GM19240 (cell line): ENCODE results near the gene TYW1.
"Not testable (repeated sequence)": the region's sequence is repeated elsewhere in the genome, so short reads cannot be mapped to it uniquely, and the experiment has no call there.

ENCODE experiments used
- DNase-seq: peaks from one replicate; pipeline ENCODE4 v3.0.0; 2011; ENCODE audit warnings: low spot score; ENCODE audit not compliant: insufficient read length

Gene TYW1, protein sequence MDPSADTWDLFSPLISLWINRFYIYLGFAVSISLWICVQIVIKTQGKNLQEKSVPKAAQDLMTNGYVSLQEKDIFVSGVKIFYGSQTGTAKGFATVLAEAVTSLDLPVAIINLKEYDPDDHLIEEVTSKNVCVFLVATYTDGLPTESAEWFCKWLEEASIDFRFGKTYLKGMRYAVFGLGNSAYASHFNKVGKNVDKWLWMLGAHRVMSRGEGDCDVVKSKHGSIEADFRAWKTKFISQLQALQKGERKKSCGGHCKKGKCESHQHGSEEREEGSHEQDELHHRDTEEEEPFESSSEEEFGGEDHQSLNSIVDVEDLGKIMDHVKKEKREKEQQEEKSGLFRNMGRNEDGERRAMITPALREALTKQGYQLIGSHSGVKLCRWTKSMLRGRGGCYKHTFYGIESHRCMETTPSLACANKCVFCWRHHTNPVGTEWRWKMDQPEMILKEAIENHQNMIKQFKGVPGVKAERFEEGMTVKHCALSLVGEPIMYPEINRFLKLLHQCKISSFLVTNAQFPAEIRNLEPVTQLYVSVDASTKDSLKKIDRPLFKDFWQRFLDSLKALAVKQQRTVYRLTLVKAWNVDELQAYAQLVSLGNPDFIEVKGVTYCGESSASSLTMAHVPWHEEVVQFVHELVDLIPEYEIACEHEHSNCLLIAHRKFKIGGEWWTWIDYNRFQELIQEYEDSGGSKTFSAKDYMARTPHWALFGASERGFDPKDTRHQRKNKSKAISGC

DNA sequence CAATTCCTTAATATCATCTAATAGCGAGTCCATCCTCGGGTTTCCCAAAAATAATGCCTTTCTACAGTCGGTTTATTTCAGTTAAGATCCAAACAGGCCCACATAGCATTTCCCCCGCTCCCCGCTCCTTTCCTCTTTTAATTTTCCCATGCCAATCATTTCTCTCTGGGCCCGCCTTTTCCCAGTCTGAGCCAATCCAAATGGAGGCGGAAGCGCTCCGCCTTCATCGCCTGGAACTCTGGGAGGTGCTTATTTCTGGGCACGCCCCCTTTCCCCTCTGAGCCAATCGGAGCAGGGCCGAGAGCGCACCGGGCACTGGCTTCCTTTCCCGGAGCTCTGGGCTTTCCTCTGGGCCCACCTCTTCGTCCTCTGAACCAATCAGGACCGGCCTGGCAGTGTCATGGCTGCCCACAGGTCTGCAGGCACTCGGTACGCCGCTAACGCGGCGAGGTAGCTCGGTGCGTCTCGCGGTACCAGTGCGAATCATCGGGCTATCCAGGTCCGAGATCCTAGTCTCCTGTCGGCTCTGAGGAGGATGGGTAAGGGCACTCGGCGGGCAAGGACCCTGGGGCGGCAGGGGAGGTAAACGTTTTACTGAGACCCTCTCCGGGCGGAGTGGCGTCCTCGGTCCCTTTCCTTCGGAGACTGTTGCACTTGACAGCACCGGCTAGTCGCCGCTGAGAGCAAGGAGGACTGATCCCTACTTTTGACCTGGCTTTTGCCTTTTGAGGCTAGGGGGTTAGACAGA lies at the start of gene TYW1:
Gene TYW1, plus strand, starts transcription at position 390 of the 748 bp plus-strand sequence. Its CDS starts 146 bp downstream, at position 536.
- not testable (repeated sequence) for DNase-seq

DNA sequence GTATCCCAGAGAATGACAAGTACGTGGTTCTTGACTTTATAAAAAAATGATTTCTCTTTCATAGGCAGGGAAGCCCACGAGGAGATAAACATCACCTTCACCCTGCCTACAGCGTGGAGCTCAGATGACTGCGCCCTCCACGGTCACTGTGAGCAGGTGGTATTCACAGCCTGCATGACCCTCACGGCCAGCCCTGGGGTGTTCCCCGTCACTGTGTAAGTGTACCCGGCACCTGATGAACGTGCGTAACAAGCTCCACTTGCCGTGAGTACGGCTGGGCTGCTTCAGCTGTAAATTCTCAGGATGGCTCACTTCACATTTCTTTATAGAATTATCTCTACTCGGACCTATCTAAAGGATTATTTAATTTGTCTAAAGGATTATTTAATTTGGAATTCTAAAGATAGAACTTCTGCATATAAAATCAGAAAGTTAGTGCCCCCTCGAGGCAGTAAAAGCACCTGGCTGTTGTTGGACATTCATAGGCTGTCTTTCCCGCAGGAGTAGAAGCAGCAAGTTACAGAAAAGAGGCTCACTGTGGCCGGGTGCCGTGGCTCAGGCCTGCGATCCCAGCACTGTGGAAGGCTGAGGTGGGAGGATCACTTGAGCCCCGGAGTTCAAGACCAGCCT lies 48.0 kb upstream of the TYW1 start:
- DNase-seq: no peak

DNA sequence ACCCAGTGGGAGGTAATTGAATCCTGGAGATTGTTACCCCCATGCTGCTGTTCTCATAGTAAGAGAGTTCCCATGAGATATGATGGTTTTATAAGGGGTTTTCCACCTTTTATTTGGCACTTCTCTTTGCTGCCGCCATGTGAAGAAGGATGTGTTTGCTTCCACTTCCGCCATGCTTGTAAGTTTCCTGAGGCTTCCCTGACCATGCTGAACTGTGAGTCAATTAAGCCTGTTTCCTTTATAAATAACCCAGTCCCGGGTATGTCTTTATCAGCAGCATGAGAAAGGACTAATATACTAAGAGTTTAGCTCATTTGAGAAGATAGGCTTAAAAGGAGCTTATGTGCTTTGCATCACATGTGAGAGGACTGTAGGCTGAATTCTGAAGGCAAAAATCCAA lies 46.3 kb upstream of the TYW1 start:
- no peak for DNase-seq

DNA sequence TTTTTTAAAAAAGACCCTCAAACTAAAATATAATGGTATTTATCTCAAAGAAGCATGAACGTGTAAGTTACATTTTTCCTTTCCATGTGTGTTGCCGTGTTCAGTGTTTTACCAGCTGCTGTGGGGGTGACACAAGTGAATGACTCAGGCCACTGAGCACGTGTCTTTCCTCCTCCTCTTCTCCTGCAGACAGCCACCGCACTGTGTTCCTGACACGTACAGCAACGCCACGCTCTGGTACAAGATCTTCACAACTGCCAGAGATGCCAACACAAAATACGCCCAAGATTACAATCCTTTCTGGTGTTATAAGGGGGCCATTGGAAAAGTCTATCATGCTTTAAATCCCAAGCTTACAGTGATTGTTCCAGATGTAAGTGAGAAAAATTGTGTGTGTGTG lies 45.9 kb upstream of the TYW1 start:
- DNase-seq: no peak

DNA sequence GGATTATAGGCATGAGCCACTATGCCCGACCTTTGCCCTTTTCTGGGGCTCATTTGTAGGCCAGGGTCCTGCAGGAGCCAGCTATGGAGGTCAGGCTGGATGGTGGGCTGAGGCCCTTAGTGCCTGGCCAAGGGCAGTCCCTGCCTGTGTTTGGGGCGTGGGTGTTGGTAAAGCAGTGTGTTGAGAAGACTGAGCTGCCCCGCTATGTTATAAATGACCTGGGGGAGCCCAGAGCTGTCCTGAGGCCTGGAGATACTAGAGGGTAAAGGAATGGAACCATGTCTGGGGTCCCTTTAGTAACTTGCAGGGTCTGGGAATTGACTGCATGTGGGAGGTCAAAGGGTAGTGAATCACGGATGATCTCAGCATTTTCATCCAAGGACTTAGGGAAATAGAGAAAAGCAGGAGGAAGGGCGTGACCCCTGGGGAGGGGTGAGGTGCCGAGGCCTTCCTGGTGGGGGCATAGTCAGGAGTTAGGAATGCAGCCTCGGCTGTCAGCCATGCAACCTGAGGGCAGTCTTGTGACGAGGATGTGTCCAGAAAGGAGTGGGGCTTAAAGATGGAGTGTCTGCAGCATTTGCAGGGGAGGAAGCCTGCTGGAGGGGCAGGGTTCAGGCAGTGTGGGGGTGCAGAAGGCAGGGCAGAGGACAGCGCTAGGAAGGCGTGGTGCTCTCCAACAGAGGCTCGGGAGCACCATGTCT lies 44.1 kb upstream of the TYW1 start:
- DNase-seq: no peak

DNA sequence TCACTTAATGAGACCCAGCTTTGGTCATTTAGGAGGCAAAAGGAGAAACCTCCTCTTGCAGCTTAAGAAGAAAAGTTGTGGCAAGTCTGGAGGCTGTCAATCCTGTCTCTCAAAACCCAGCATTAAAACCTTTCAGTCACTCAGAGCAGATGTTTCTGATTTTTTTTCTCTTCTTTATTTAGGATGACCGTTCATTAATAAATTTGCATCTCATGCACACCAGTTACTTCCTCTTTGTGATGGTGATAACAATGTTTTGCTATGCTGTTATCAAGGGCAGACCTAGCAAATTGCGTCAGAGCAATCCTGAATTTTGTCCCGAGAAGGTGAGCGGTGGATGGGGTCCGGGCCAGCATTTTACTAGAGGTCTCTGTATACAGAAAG lies 43.6 kb upstream of the TYW1 start:
- no peak for DNase-seq

DNA sequence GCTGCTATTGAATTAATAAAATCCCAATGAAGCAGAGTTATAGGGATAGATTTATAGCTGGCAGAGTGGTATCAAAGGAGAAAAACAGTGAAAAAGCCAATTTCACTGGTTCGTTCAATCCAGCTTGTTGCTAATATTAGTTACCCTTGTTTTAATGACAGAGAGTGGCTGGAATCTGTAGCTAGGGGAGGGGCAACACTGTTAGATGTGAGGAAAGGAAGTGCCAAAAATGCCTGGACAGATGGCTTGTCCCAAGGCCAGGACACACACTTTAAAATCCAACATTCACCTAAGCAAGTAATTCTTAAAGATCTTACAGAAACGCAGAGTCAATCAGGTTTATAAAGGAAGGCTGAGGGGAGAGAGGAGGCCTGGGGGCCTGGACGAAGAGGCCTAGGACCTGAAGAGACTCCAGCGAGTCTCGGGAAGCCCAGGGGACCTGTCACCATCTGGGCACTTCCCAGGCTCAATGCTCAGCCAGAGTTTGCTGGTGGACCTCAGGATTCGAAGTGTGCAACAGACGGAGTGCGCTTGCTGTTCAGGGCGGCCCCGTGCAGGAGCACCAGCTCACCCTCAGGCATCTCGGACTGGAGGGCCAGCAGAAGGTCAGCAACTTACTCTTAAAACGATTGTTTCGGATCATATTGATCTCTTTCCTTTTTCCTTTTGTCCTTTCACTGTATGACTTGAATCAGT lies 38.9 kb upstream of the TYW1 start:
- DNase-seq: no peak

DNA sequence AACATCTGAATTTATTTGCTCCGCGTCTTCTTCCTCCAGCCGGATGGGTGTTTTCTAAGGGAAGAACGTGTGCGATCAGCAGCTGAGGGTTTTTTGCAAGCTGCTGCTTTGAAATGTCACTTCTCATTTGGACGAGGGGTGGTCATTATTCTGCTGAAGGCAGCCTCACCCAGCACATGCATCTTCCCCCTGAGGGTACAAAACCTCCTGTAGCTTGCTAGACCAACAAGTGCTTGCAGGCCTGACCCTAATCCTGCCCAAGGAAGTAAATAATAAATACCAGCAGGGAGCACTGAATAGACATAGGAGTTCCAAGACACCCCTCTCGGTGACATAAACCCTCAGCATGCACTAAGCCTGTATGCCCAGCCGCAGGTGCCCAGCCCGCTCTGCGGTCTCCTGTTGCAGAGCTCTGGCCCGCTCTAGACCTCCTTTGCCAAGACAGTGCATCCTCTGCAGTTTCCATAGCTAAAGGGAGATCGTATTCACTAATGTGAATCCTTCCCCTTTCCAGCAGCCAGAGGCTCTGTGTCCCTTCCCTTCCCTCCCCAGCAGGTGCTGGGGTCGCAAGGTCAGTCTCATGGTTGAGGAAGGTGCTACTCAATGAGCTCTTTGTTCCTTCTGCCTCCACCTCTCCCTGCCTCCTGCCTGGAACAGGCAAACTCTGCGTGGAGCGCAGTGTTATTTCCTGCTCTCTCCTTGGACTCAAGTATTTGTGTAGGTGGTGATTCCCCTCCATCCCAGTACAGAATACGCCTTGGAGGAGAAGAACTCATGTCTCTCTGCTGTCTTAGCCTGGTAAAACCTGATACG lies 37.9 kb upstream of the TYW1 start:
- DNase-seq: no peak

DNA sequence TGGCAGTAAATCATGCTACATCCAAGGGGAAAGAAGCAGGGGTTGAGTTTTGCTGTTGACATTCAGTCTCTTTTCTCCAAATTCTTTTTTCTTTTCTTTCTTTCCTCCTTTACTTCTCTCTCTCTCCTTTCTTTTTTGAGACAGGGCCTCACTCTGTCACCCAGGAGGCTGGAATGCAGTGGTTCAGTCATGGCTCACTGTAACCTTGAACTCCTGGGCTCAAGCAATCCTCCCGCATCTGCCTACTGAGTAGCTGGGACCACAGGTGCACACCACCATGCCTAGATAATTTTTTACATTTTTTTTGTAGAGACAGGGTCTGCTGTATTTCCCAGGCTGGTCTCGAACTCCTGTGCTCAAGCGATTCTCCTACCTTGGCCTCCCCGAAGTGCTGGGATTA lies 36.4 kb upstream of the TYW1 start:
- no peak for DNase-seq

DNA sequence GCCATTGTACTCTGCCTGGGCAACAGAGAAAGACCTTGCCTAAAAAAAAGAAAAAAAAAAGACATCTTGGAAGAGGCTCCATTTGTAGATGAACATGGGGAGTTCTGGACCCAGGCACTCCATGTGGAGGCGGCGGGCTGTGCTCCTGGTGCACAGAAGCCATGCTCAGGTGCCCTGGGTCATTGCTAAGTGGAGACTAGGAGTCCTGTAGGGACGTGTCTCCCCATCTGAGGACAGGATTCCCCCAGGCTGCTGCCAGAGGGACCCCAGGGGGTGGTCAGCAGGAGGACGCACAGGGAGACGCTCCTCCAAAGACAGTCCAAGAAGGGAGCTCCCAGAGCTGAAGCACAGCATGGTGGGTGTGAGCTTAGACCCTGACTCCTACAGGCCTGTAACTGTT lies 35.5 kb upstream of the TYW1 start:
- no peak for DNase-seq

DNA sequence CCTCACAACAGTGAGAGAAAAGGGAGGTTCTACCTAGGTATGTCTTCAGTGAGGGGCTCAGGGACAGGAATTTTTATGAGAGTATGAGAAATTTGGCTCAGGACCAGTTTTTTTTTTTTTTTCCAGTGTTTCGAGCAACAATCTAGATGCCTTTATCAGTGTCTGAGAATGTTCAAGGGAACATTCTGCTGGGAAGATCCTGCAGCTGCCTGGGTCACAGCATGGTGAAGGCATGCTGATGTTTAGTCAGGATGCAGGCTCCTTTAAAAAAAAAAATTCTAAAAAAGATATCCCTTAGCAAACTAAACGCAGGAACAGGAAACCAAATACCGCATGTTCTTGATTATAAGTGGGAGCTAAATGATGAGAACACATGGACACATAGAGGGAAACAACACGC lies 32.2 kb upstream of the TYW1 start:
- no peak for DNase-seq

DNA sequence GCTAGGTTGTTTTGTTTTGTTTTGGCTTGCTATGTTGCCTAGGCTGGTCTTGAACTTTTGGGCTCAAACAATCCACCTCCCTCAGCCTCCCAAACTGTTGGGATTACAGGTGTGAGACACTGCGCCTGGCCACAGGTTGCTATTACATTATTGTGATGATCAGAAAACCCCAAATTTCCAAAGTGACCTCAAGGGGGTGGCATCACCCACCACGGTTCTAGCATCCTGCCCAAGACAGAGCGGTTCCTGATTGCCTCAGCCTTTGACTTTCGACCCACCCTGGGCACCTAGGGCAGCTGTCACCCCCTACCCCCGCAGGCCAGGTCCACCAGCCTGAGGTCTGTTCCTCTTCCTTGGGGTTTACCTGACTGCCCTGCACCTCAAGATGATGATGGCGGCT lies 29.6 kb upstream of the TYW1 start:
- no peak for DNase-seq

DNA sequence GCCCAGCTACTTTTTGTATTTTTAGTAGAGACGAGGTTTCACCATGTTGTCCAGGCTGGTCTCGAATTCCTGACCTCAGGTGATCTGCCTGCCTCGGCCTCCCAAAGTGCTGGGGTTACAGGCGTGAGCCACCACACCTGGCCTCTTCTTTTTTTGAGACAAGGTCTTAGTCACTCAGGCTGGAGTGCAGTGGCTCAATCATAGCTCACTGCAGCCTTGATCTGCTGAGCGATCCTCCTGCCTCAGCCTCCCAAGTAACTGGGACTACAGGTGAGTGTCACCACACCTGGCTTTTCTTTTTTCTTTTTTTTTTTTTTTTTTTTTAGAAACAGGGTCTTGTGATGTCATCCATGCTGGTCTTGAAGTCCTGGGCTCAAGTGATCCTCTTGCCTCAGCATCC lies 27.6 kb upstream of the TYW1 start:
- DNase-seq: not testable (repeated sequence)

DNA sequence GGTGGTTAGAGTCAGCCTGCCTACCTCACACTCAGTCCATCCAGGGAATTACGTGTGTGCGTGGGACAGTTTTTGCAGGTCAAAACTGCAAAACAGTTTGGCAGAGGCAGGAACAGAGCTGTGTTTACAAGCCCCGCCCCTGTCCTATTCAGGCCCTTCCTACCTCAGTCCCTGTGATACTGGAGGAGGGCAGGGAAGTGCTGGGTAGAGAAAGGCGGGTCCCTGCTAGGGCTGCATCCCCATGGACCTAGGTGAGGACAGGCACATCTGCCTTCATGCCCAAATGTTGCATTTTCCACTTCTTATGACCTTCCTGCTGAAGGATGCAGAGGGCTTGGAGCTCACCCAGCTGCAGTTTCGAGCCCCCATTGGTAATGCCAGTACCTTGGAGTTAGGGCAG lies 26.3 kb upstream of the TYW1 start:
- DNase-seq: no peak

DNA sequence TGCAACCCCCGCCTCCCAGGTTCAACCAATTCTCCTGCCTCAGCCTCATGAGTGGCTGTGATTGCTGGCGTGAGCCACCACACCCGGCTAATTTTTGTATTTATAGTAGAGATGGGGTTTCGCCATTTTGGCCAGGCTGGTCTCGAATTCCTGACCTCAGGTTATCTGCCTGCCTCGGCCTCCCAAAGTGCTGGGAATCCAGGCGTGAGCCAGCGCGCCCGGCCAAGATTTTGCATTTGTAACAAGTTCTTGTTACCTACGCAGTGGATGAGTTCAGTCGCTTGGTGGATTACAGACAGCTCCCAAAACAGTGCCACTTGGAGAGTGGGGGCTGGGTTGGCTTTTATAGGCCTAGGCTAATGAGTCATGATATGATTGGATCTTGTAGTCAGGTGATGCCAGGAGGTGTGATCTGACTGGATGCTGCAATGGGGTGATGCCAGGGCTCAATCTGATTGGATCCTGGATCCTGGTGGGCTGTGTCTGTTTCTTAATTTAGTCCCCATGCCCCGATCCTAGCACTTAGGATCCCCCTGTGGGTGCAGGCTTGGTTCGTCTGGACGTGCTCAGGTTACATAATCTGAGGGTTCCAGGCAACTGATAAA lies 21.5 kb upstream of the TYW1 start:
- no peak for DNase-seq

DNA sequence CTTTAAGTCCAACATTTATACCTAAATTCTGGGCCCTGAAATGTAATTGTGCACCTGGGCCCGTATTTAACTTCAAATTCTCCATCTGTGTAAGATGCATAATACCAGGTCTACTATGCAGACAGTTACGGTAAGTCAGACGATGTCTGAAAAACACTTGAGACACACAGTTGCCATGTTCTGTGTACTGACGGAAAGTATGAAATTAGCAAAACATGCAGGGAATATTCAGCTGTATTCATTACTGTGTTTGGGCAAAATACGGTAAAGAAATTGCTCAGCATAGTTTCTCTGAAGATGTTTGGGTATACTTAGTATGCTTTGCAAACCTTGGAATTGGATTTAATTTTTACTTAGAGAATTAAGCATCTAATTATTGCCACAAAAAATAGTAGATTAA lies 18.3 kb upstream of the TYW1 start:
- DNase-seq: not testable (repeated sequence)

DNA sequence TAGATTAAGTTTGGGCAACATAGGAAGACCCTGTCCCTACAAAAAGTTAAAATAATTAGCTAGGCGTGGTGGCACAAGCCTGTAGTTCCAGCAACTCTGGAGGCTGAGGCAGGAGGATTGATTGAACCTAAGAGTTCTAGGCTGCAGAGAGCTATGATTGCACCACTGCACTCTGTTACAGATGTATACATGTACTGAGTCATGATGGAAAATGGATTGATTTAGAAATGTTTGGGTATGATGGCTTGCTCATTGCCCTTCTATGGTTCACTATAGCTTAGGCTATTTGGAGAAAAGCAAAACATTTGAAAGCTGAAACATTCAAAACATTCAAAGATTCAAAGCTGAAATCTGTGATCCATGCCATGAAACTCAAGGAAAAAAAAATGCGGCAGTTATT lies 17.6 kb upstream of the TYW1 start:
- not testable (repeated sequence) for DNase-seq

DNA sequence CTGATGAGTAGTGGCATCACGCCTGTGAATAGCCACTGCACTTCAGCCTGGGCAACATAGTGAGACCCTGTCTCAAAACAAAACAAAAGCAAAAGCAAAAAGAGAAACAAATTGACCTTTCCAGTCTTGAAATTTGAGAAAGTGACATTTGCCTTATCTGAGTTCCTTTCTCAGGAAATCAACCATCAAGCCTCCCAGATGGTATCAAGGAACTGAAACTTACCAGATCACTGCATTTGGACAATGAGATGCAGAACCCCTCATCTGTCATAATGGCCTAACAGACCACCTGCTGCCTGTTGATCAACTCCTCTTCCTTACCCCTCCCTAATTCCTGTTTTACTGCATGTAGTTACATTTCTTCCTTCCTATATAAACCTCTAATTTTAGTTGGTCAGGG lies 16.3 kb upstream of the TYW1 start:
- not testable (repeated sequence) for DNase-seq

DNA sequence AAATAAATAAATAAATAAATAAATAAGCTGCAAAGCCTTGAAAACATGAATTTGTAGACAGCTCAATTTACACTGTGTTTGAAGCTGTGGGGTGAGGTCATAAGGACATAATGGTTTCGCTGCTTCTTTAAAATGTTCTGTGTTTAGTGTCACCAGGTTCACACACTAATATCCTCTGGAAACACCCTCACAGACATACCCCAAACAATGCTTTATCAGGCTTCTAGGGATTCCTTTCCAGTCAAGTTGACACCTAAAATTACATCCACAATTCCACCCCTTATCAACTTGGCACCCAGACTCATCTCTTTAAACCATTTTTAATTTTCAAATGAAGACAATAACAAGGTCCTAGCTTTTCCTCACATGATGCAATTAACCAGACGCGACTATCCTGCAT lies 7.1 kb upstream of the TYW1 start:
- DNase-seq: not testable (repeated sequence)
